Bronchial epithelial cell (primary cell): ENCODE data around the gene SEMA5B. TPM values are rescaled to one million over a fixed set of nuclear protein-coding genes. Genes with fewer than 3 reads are reported as not detected.

Experiments used
- DNase-seq: peaks from one replicate; pipeline ENCODE4 v3.0.0-alpha.2; 2010; ENCODE audit warnings: low read depth
- FAIRE-seq: peaks from 2 replicates; lab custom pipeline; 2011; peaks lifted over from hg19 to GRCh38; lab: Jason Lieb, UNC
- H3K27me3 ChIP-seq: 2 replicates; pipeline ENCODE4 v1.5.1; 2011; ENCODE audit warnings: low read length; ENCODE audit not compliant: control insufficient read depth, insufficient read depth
- H3K36me3 ChIP-seq: 2 replicates; pipeline ENCODE4 v1.5.1; 2011; ENCODE audit warnings: low read length; ENCODE audit not compliant: control insufficient read depth, insufficient read depth
- H3K4me3 ChIP-seq: 2 replicates; pipeline ENCODE4 v1.5.1; 2011; ENCODE audit warnings: mild to moderate bottlenecking, low read depth, low read length, control low read depth
- total RNA-seq: library from RNA; depleted of rRNA; stranded (reverse); fragments of >200 nt; gene quantifications from 2 replicates; pipeline ENCODE4 v1.2.1, GENCODE V29; 2014
- TF ChIP-seq, protein P1 (sequence below): IDR thresholded peaks from 2 replicates; pipeline ENCODE4 v1.5.1; 2011; ENCODE audit warnings: mild to moderate bottlenecking, moderate library complexity, low read length, control low read depth, inconsistent platforms; ENCODE audit not compliant: insufficient read depth, severe bottlenecking

The SEMA5B gene
- total RNA-seq, 1 donor from 2014 or later: under 0.01 TPM

DNA sequence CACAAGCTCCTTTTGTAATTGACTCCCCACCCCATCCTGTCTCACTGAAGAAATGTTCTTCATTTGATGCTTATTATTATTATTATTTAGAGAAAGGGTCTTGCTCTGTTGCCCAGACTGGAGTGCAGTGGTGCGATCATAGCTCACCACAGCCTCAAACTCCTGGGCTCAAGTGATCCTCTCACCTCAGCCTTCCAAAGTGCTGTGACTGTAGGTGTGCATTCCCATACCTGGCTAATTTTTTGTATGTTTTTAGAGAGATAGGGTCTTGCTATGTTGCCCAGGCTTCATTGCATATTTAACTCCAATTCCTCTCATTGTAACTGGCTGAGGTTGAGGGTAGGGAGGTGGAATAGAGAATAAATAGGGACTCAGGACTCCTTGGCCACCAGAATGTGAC lies 22.3 kb downstream of the SEMA5B start:
- no peaks in the 10 kb centered on the region for H3K36me3 ChIP-seq
- TF ChIP-seq, protein P1, sequence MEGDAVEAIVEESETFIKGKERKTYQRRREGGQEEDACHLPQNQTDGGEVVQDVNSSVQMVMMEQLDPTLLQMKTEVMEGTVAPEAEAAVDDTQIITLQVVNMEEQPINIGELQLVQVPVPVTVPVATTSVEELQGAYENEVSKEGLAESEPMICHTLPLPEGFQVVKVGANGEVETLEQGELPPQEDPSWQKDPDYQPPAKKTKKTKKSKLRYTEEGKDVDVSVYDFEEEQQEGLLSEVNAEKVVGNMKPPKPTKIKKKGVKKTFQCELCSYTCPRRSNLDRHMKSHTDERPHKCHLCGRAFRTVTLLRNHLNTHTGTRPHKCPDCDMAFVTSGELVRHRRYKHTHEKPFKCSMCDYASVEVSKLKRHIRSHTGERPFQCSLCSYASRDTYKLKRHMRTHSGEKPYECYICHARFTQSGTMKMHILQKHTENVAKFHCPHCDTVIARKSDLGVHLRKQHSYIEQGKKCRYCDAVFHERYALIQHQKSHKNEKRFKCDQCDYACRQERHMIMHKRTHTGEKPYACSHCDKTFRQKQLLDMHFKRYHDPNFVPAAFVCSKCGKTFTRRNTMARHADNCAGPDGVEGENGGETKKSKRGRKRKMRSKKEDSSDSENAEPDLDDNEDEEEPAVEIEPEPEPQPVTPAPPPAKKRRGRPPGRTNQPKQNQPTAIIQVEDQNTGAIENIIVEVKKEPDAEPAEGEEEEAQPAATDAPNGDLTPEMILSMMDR: no peak
- no peak overlapping the region for H3K4me3 ChIP-seq
- FAIRE-seq: no peak
- DNase-seq: no peak
- H3K27me3 ChIP-seq: peaks cover 8% of the 10 kb centered on the region

DNA sequence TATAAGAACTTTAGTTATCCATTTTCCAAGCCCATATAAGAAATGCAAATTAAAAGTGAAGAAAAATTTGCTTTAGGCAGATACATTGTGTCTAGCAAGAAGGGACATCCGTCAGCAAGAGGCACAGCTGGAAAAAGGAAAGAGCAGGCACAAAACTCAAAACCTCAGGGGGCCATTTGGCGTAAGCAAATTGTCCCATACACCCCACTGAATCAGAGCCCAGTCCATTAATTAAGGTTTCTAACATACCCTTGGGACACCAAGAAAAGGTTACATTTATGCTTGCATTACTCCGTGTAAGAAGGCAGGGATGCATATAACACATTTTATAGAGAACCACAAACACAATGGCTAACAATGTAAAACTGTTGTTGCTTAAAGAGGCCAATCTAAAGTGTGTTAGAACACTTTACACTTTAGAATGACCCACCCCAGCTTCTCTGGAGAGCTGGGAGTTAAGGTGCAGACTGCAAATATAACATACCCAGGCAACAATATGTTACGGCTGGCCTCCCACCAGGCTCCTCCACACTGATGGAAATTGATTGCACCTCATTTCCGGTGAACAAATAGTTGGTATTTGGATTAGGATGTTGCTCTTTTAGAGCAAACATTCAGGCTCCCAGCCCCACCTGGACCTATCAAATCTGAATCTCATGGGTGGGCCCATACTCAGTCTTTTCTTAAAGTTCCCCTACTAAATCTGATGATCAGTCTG lies 23.2 kb downstream of the SEMA5B start:
- Histone ChIP-seq H3K27me3 (peaks cover 8% of the 10 kb centered on the region), H3K4me3 (no peak overlapping the region), H3K36me3 (no peaks in the 10 kb centered on the region)
- TF ChIP-seq, protein P1: no peak
- DNase-seq: no peak
- FAIRE-seq: no peak

DNA sequence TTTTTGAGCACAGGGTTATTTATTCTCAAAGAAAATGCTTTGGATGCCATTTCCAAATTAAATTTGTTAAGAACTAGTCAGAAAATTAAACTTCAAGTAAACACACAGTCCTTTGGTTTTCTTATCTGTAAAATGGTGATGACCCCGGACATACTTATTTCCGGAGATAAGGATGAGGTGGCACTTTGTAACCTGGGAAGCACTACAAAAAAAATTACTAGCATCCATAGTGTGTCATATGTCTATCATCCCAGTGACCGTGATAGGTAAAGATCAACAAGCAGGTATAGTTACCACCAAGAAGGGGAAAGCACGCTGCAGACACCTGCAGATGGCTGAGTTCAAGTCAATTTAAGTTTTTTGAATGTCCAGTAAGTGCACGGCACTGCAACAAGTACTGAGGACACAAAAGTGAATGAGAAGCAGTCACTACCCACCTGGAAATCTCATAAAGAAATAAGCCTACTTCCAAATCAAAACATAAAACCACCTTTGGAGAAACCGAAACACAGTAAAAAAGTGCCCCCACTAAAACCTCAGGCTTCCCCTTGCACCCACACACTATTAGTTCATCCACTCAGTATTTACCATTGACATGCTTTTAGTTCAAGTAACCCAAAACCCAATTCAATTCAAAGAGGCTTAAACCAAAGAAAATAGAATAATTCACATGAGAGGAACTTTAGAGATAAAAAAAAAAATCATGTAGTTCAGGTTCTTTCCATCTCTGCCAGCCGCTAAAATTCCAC lies 24.6 kb downstream of the SEMA5B start:
- TF ChIP-seq, protein P1: no peak
- H3K4me3 ChIP-seq: no peak overlapping the region
- DNase-seq: no peak
- H3K36me3 ChIP-seq: no peaks in the 10 kb centered on the region
- FAIRE-seq: peak; percentile 32
- peaks cover 8% of the 10 kb centered on the region for H3K27me3 ChIP-seq

DNA sequence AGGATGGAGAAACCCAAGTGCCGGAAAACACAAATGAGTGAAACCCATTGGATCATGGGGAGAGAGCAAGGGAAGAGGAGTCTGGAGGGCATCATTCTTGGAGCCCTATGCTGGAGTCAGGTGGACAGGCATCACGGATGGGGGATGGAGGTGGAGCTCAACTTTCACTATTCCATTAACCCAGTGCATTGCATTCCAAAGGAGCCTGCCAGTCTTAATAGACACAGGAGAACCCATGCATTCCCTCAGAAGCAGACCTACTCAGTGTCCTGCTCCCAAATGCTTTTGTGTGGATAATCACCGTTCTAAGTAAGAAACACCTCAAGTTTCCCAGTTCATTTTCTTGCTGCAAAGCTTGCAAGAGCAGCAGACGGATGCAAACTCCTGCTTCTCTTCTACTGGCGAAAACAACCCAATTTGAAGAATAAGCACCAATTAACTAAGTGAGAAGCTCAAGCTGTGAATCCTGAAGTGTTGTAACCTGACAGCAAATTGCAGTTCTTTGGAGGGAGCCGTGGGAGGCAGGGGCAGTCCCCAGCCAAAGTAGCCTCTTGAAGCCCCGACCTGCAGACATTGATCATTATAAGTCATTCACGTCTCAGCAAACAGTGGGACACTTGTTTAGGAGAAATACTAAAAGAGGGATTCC lies 25.3 kb downstream of the SEMA5B start:
- DNase-seq (no peak), FAIRE-seq (no peak)
- H3K27me3 ChIP-seq: peaks cover 8% of the 10 kb centered on the region
- no peak overlapping the region for H3K4me3 ChIP-seq
- TF ChIP-seq, protein P1: no peak
- H3K36me3 ChIP-seq: no peaks in the 10 kb centered on the region

DNA sequence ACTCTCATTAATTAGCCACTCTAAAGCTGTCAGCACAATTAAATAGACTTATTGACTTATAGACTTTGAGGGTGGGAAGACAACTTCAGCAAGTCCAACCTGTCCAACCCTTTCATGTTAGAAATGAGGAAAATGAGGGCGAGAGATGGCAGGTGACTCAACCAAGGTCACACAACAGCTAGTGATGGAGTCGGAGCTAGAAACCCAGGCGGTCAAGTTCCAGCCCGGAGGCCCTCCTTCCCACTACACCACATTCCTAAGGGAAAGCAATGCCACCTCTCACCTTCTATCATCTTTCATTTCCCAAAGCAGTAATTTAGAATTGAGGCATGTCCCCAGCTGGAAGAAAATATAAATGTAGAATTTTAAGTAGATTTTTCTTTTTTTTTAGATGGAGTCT lies 28.7 kb downstream of the SEMA5B start:
- DNase-seq (no peak), FAIRE-seq (no peak)
- H3K36me3 ChIP-seq: no peaks in the 10 kb centered on the region
- peaks cover 10% of the 10 kb centered on the region for H3K27me3 ChIP-seq
- TF ChIP-seq, protein P1: no peak
- H3K4me3 ChIP-seq: no peak overlapping the region
